Myocyte (in vitro differentiated cells): ENCODE measurements around the gene RRH. TPM values are rescaled to one million over a fixed set of nuclear protein-coding genes. Genes with fewer than 3 reads are reported as not detected.
"Not testable (repeated sequence)": the region's sequence is repeated elsewhere in the genome, so short reads cannot be mapped to it uniquely, and the experiment has no call there.

ENCODE experiments used
- DNase-seq: peaks from one replicate; pipeline ENCODE4 v3.0.0-alpha.2; 2012; ENCODE audit warnings: low read depth
- total RNA-seq: library from RNA; depleted of rRNA; stranded (reverse); fragments of >200 nt; gene quantifications from 2 replicates; pipeline ENCODE4 v1.2.3, GENCODE V29; 2014

Gene RRH
- total RNA-seq, 1 donor from 2014 or later: 0.08 TPM

DNA sequence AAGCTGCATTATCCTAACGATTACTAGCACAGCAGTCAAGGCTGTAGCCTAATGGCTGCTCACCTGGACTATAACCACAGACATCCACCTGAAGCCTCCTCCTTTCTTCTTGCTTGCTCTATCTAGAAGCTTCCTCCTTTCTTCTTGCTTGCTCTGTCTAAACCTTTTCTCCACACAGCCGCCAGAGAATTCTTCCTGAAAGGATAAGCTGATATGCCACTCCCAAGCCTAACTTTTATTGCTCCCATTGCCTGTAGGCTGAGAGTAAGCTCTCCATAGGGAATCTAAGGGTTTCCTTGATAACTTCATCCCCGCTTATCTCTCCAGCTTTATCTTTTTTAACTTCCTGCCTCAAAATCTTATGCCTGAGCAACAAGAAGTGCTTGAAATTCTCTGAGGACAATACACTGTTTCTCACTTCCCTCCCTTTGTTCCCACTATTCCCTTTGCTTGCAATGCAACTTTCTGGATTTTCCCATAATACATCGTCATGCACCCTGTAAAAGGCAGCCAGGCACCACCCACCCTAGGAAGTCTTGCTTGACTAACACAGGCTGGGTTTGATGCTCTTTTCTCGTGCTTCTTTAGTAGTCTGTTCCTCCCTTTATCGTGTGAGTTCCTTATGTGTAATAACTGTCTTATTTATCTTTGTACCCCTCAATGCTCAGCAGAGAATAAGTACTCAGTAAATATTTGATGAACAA lies 18.8 kb downstream of the RRH start:
- DNase-seq: no peak

DNA sequence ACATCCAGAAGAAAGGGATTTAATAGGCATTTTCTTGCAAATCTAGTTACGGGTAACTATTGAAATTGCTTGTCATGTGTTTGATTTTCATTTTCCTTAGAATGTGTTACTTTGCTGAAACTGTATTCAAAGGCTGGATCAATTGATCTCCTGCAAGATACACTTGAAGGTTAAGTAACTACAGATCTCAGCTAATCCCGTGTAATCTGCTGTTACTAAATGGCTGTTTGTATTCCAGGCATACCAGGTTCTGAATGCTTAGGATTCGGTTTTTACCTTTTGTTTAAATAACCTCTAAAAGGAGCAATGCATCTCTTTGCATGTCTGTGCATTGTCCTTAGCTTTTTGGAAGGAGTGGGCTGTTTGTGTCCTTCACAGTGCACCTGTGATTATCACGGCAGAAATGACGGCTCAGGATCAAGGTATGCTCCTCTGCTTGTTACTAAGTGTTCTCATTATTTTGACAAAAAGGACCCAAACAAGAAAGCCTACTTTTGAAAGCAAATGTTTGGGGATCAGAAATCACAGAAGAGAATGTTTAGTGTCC lies 20.2 kb downstream of the RRH start, which contains the start of gene LRIT3:
Gene LRIT3, plus strand, starts transcription at position 212 of the 547 bp plus-strand sequence. Its CDS starts 95 bp downstream, at position 307.
- DNase-seq: no peak

DNA sequence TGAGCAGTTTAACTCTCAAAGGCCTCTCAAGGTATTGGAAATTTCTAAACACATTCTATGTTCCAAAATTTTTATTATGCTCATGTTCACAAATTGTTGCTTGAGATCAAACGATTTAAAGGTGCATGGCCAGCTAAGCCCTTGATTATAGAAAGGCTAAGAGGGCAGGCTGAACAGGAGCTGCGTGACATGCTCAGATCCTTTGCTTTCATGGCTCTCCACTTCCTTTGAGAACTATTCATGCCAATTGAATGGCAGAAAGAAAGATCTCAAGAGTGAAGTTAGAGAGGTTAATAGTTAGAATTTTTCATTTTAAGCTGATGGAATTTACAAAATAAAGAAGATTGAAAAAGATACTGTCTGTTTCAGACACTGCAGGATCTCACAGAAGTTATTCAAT lies 20.7 kb downstream of the RRH start:
- no peak for DNase-seq

DNA sequence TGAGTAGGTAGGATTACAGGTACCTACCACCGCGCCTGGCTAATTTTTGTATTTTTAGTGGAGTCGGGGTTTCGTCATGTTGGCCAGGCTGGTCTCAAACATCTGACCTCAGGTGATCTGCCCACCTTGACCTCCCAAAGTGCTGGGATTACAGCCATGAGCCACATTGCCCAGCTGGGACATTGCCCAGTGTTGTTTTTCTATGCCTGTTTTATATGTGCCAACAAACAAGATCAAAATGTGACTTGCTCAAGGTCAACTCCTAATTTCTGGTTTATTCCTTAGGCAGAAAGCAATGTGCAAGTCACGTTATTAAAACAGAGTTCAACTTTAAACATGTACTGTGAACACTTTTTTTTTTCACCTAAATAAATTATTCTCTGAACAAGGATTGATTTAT lies 22.8 kb downstream of the RRH start:
- DNase-seq: no peak

DNA sequence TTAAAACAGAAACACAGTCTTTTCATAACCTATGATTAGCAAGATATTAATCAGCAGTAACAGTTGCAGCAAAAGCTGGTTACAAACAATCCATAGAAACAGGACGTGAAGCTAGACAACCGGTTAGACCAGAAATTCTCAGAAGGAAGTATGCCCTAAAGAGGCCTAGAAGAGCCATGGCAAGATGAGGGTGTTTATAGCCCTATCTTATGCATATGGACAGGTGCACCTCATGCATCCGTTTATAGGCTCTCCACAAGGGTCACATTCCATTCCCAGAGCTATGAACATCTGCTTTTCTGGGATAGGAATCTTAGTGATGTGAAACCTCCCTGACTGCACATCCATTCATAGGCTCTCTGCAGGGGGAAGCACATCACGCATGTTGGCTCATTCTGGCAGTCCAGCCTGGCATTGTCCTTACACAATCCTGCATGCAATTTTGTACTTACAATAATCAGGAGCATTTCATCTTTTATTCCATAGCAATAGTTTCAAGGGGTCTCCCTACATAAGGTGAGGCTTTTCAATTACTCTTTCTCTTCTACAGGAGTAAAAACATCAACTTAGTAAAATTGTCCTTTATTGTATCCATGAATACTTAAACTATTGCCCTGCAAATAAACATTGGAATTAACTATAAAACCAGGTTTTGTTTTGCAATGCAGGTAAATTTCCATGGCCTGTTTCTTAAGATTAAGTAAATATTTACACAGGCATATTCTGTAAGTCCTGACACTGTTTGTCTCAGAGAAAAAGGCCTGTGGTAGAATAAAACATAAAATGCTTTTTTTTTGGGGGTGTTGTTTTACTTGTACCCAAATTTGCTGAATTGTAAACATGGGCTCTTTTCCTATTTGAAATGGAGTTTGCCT lies 31.9 kb downstream of the RRH start:
- DNase-seq: not testable (repeated sequence)

DNA sequence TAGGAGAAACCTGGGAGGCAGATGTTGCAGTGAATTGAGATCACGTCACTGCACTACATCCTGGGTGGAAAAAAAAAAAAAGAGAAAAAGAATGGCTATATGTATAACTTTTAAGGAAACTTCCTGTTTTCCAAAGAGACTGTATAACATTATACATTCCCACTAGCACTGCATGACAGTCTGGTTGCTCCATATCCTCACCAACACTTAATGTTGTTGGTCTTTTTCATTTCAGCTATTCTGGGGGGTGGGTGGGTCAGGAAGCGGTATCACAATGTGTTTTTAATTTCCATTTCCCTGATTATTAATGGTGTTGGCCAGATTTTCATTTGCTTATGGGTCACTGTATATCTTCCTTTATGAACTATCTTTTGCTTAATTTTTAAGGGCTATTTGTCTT lies 33.5 kb downstream of the RRH start:
- DNase-seq: no peak

DNA sequence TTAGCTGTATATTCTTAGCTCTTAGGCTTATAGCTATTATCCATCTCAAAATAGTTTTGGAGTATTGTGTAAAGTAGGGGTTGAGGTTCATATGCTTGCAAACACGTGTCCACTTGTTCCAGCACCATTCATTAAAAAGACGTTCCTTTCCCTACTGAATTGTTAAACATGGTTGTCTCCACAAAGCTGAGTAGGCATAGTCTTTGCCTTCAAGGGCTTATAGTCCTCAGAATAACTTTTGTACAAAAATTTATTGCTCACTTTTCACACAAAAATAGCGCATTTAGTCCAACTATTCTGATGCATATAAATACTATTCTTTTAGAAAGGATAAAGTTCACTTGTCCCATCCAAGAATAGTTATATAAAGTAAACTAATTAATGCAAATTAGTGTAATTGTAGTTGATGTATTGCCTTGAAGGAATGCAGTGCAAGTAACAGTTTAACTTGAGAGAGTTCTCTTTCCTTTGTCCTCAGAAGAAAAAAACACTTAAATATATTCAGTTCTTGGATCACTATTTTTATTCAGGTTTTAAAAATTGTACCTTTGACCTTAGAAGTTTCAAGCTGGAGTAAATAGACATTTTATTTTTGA lies 34.2 kb downstream of the RRH start:
- no peak for DNase-seq

DNA sequence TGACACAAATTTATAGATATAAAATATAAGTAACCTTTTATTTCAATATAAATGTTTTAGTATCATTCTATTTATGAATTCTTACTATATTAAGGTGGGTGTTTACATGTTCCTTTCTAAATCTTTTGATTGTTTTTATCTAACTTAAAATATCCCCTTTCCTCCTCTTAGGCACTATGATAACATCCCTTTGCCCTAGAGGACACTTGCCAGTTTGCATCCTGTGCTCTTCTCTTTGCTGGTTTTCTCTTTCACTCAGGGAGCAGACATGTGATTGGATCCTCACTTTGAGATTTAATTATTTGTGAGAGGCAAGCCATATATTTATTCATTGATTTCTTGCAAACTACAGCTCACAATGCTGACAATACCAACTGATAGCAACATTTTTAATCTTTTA lies 36.4 kb downstream of the RRH start:
- DNase-seq: no peak

DNA sequence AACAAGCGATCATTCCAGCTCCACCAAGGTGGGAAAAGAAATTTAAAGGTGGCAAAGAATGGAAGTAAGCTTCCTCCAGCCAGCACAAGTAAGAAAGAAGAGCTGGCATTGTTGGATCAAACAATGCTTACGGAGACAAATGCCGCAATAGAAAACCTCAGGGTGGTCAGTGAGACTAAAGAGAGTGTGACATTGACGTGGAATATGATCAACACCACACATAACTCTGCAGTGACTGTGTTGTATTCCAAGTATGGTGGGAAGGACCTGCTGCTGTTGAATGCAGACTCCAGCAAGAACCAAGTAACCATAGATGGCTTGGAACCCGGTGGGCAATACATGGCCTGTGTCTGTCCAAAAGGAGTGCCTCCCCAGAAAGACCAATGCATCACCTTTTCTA lies 42.3 kb downstream of the RRH start:
- DNase-seq: peak; percentile 60

DNA sequence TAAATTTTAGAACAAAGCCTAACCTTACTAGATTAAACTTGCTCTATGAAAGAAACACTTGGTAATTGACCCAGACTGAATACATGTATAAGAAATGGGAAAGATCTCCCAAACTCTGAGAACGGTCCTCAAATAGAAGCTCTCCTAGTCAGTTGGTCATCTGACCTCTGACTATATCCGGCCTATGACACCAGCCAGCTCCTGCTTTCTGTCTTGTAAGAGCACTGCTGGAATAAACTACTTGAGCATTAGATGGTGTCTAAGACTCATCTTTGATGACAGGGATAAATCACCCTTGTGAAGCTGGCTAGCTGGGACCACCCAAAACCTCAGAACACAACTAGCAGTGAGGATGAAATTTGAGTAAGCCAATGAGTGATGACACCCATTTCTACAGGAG lies 44.3 kb downstream of the RRH start:
- peak; percentile 41 for DNase-seq

DNA sequence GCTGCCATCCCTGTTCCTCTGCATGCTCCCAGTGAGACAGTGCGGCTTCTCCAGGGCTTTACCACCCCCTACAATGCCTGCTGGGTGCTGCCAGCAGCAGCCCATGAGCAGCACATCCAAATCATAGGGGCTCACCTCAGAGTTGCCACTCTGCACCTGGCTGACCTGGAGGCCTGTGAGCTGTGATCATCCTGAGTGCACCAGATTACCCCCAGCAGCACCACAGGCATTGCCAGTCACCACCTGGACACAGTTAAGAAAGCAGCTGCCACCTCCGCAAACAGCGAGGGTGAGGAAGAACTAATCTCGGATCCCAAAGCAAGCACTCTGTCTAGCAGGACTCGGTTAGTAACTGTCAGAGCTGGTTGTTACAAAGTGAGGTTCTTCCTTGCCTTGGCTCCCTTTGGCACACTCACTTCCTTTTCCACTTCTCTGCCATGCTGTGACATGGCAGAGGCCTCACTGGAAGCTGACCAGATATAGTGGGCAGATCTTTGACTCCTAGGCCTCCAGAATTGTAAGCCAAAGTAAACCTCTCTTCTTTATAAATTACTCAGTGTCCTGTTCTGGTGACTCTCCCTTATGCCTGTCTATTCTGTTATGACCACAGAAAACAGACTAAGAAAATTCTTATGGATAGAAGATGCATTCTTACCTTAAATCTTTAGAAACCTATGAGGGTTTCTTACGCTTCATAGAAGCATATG lies 45.3 kb downstream of the RRH start:
- no peak for DNase-seq

DNA sequence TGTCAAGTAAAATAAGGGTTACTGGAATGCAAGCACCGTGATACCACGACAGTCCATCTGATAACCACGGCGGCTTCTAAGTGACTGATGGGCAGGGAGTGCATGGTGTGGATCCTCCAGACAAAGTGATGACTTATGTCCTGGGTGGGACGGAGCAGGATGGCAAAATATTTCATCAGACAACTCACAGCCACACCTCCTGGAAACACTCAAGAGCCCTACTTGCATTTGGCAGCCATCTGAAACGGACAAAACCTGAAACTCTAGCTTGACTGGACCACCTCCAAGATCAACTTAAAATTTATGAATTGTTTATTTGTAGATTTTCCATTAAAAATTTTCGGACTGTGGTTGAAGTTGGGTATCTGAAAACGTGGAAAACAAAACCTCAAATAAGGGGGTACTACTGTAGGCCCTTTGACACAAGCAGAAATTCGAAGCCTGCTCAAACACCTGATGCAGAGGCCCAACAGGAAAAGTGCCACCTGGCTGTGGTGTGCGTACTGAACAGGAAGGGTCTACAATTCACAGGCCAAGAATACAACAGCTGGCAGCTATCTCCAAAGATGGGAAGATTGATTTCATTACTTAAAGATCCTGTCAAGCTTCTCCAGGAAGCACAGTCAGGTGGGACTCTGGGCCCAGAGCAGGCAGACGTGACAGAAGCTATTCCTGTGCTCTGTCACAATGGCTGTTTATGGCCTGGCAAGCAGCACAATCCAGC lies 46.2 kb downstream of the RRH start:
- DNase-seq: peak; percentile 71

DNA sequence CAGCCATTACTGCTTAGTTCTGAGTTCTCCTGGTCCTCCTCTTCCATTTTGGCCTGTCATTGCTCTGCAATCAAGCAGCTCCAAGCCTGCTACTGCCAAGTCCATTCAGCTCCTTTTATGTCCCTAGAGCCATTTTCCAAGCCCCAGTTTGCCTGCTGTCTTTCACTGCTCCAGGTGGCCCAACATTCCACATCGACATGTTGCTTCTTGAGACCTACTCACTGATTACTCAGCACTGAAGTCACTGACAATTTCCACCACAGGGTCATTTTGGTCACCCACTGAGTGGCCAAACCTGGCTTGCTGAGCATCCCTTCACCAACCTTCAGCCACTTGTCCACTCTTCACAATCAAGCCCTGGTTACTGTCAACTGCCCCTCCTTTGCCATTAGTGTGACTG lies 47.3 kb downstream of the RRH start:
- no peak for DNase-seq

DNA sequence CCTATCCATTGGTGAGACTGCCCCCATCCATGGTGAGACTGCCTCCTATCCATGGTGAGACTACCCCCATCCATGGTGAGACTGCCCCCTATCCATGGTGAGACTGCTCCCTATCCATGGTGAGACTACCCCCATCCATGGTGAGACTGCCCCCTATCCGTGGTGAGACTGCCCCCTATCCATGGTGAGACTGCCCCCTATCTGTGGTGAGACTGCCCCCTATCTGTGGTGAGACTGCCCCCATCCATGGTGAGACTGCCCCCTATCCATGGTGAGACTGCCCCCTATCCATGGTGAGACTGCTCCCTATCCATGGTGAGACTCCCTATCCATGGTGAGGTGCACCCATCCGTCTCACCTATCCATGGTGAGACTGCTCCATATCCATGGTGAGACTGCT lies 47.8 kb downstream of the RRH start:
- DNase-seq: not testable (repeated sequence)

DNA sequence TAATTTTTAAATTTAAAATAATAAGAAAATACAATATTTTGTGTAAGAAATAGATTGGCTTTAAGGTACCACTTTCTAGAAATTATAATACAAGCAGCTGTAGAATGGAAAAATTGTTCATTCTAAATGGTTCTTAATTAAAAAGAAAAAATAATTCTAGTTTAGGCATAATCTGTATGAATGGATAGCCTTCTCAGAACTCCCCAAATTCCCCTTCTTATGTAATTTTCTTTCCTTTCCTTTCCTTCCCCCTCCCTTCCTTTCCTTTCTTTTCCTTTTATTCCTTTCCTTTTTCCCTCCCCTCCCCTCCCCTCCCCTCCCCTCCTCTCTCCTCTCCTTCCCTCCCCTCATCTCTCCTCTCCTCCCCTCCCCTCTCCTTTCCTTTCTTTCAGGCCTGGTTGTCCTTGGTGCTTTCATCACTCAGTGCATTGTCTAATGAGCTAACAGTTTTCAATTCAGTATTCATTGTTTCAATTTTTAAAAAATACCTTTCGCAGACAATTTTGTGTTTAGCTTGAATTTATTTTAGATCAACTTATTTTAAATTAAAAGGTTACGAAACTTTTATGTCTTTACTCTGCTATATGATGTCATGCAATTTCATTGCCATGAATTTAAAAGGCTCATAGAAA lies 49.0 kb downstream of the RRH start:
- DNase-seq: no peak

DNA sequence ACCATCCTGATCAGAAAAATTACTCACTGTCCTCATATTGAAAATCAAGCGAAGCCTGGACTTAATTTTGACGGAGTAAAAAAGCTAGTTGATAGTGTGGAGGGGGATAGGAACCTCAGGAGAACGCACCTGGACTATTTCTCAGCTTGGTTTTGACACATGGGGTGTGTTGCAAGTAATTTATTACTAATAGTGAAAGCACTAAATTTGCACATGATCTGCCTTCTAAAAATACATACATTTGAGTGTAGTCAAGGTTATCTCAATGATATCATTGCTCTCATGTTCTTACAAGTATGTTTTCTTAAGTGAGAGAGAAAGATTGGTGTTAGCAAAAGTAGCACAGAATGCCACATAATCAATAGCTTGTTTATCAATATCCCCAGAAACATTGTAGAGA lies 49.6 kb downstream of the RRH start:
- DNase-seq: no peak

DNA sequence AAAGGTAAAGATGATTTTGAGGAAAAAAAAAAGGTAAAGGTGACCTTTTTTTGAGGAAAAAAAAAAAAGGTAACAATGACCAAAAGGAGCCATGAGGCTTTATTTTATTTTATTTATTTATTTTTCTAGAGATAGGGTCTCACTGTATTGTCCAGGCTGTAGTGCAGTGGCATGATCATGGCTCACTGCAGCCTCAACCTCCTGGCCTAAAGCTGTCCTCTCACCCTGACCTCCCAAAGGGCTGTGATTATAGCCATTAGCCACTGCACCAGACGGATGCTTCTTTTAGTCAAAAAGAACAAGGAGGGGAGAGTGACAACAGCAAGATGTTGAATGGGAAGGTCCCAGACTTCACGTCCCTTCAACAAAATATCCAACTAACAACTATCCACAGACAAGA lies 50.6 kb downstream of the RRH start:
- no peak for DNase-seq

DNA sequence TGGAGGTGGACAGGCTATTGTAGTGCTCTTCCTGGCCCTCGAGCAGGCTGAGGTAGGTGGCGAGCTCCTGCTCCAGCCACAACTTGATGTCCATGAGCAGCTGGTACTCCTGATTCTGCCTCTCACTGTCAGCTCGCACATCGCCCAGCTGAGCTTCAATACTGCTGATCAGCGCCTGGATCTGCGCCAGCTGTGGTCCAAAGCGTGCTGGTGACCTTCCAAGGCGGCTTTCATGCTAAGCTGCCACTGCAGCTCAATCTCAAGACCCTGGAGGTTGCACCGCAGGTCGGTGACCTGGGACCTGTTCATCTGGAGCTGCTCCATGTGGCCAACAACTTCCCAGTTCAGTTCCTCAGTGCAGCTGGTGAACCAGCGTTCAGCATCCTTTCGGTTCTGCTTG lies 51.3 kb downstream of the RRH start:
- DNase-seq: peak; percentile 49

DNA sequence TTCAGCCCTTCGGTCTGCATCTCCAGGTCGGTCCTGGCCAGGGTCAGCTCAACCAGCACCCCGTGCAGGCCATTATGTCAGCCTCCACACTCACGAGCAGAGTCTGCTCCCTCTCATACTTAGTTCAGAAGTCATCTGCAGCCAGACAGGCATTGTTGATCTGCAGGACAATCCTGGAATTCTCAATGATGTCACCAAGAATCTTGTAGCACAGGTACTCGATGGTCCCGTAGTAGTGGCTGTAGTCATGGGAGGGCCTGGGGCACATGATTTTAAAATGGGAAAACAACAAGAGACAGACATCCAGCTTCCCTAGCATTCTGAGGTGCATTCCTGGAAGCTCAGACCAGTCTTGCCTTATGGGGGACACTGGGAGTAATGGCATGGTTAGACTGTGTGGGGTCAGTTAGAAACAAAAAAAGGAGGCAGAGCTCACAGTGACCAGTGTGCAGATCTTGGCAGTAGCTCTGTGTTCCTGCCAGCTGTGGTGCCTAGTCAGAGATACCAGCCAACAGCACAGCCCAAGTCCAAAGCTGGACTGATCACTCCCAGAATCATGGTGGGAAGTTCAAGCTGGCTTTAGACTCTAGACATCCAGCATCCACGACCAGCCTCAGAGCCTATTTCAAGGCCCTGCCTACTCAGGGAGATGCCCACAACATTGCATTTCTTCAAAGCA lies 52.0 kb downstream of the RRH start:
- no peak for DNase-seq

DNA sequence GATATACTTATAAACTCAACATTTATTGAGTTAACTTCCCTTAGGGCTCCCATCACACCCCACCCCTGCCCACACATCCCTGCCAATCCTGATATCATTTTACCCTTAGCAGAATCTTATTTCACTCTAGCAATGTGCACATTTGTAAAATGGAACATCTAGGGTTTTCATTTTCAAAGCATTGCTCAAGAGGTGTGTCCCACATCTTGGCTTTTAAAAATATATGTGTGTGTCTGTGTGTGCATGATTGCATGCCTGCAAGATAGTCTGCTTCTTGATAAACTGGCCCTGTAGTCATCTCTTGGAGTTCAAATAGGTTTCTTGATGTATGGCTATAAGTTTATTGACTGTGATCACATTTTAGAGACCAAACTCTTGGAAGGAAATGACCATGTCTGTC lies 58.5 kb downstream of the RRH start:
- no peak for DNase-seq
